HG02938 (cell line): ENCODE data around the gene USP17L26.
"Not testable (repeated sequence)": the region's sequence is repeated elsewhere in the genome, so short reads cannot be mapped to it uniquely, and the experiment has no call there.

Experiments
- ATAC-seq: cut with Tn5 transposase; IDR thresholded peaks from one replicate; pipeline ENCODE4 v1.9.1; 2021; ENCODE audit warnings: mild to moderate bottlenecking, moderate library complexity; ENCODE audit not compliant: unreplicated experiment

Gene USP17L26, protein sequence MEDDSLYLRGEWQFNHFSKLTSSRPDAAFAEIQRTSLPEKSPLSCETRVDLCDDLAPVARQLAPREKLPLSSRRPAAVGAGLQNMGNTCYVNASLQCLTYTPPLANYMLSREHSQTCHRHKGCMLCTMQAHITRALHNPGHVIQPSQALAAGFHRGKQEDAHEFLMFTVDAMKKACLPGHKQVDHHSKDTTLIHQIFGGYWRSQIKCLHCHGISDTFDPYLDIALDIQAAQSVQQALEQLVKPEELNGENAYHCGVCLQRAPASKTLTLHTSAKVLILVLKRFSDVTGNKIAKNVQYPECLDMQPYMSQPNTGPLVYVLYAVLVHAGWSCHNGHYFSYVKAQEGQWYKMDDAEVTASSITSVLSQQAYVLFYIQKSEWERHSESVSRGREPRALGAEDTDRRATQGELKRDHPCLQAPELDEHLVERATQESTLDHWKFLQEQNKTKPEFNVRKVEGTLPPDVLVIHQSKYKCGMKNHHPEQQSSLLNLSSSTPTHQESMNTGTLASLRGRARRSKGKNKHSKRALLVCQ

DNA sequence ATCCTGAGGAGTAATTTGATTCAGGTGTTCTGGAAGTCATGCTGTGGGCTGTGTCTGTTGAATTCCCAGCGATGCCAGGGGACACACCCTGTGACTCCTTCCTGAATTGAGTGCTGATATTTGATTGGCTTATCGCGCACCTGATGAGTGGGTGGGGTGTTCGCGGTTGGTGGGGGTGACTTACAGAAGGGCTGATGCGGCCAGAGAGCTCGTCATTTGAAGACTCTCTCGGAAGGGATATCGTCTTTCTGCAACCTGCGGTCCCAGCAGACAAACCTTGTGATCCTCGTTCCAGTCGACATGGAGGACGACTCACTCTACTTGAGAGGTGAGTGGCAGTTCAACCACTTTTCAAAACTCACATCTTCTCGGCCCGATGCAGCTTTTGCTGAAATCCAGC lies at the start of gene USP17L26:
TSS of gene USP17L26 (plus strand) at position 301 of the 400 bp plus-strand sequence. CDS start at position 301, 0 bp downstream.
- not testable (repeated sequence) for ATAC-seq

DNA sequence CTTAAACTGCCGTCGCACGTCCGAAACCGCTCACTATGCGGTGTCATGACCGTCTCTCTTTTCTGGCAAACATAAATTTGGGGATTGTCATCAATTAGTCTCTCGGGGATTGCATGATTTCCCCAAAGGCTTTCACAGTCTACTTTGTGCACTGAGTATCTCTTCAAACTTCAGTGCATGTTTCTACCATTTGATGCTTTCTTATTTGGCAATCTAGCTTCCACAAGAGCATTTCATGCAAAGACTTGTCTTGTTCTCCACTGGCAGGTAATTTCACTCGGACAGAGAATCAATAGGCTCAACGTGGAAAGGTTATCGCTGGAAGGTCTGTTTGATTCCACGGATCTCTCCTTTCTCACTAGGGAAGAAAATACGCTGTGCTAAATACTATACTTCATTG lies 10.3 kb upstream of the USP17L26 start:
- ATAC-seq, result not testable (repeated sequence)

DNA sequence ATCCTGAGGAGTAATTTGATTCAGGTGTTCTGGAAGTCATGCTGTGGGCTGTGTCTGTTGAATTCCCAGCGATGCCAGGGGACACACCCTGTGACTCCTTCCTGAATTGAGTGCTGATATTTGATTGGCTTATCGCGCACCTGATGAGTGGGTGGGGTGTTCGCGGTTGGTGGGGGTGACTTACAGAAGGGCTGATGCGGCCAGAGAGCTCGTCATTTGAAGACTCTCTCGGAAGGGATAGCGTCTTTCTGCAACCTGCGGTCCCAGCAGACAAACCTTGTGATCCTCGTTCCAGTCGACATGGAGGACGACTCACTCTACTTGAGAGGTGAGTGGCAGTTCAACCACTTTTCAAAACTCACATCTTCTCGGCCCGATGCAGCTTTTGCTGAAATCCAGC lies 9.6 kb upstream of the USP17L26 start, which contains the start of gene USP17L24:
TSS of gene USP17L24 (plus strand) at position 301 of the 400 bp plus-strand sequence. CDS start at position 301, 0 bp downstream.
- ATAC-seq, result not testable (repeated sequence)

DNA sequence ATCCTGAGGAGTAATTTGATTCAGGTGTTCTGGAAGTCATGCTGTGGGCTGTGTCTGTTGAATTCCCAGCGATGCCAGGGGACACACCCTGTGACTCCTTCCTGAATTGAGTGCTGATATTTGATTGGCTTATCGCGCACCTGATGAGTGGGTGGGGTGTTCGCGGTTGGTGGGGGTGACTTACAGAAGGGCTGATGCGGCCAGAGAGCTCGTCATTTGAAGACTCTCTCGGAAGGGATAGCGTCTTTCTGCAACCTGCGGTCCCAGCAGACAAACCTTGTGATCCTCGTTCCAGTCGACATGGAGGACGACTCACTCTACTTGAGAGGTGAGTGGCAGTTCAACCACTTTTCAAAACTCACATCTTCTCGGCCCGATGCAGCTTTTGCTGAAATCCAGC lies 4.8 kb upstream of the USP17L26 start, which contains the start of gene USP17L25:
TSS of gene USP17L25 (plus strand) at position 301 of the 400 bp plus-strand sequence. CDS start at position 301, 0 bp downstream.
- ATAC-seq, result not testable (repeated sequence)

DNA sequence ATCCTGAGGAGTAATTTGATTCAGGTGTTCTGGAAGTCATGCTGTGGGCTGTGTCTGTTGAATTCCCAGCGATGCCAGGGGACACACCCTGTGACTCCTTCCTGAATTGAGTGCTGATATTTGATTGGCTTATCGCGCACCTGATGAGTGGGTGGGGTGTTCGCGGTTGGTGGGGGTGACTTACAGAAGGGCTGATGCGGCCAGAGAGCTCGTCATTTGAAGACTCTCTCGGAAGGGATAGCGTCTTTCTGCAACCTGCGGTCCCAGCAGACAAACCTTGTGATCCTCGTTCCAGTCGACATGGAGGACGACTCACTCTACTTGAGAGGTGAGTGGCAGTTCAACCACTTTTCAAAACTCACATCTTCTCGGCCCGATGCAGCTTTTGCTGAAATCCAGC lies 4.6 kb downstream of the USP17L26 start, which contains the start of gene USP17L5:
TSS of gene USP17L5 (plus strand) at position 301 of the 400 bp plus-strand sequence. CDS start at position 301, 0 bp downstream.
- ATAC-seq, result not testable (repeated sequence)

DNA sequence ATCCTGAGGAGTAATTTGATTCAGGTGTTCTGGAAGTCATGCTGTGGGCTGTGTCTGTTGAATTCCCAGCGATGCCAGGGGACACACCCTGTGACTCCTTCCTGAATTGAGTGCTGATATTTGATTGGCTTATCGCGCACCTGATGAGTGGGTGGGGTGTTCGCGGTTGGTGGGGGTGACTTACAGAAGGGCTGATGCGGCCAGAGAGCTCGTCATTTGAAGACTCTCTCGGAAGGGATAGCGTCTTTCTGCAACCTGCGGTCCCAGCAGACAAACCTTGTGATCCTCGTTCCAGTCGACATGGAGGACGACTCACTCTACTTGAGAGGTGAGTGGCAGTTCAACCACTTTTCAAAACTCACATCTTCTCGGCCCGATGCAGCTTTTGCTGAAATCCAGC lies 9.4 kb downstream of the USP17L26 start, which contains the start of gene USP17L27:
TSS of gene USP17L27 (plus strand) at position 301 of the 400 bp plus-strand sequence. CDS start at position 301, 0 bp downstream.
- not testable (repeated sequence) for ATAC-seq

DNA sequence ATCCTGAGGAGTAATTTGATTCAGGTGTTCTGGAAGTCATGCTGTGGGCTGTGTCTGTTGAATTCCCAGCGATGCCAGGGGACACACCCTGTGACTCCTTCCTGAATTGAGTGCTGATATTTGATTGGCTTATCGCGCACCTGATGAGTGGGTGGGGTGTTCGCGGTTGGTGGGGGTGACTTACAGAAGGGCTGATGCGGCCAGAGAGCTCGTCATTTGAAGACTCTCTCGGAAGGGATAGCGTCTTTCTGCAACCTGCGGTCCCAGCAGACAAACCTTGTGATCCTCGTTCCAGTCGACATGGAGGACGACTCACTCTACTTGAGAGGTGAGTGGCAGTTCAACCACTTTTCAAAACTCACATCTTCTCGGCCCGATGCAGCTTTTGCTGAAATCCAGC lies 14.1 kb downstream of the USP17L26 start, which contains the start of gene USP17L28:
TSS of gene USP17L28 (plus strand) at position 301 of the 400 bp plus-strand sequence. CDS start at position 301, 0 bp downstream.
- not testable (repeated sequence) for ATAC-seq

DNA sequence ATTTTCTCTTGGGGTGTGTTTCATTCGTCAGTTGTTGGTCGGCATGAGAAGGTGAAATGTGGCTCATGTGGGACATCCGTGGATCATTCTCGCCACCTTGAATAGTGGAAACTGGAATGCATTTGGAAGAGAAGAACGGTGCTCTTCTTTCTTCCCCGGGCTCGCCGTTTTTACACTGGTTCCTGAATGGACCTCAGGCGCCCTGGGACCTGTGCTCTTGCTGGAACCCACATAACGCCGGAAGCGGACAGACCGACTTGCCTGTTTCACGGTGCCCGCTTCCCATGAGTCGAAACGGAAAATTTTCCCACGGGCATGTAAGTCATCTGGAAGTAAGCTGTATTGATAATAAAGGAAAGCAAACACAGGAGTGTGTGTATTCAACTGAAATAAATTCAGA lies 16.4 kb downstream of the USP17L26 start:
- not testable (repeated sequence) for ATAC-seq

DNA sequence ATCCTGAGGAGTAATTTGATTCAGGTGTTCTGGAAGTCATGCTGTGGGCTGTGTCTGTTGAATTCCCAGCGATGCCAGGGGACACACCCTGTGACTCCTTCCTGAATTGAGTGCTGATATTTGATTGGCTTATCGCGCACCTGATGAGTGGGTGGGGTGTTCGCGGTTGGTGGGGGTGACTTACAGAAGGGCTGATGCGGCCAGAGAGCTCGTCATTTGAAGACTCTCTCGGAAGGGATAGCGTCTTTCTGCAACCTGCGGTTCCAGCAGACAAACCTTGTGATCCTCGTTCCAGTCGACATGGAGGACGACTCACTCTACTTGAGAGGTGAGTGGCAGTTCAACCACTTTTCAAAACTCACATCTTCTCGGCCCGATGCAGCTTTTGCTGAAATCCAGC lies 18.9 kb downstream of the USP17L26 start, which contains the start of gene USP17L29:
TSS of gene USP17L29 (plus strand) at position 301 of the 400 bp plus-strand sequence. CDS start at position 301, 0 bp downstream.
- not testable (repeated sequence) for ATAC-seq

DNA sequence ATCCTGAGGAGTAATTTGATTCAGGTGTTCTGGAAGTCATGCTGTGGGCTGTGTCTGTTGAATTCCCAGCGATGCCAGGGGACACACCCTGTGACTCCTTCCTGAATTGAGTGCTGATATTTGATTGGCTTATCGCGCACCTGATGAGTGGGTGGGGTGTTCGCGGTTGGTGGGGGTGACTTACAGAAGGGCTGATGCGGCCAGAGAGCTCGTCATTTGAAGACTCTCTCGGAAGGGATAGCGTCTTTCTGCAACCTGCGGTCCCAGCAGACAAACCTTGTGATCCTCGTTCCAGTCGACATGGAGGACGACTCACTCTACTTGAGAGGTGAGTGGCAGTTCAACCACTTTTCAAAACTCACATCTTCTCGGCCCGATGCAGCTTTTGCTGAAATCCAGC lies 28.4 kb downstream of the USP17L26 start, which contains the start of gene USP17L30:
TSS of gene USP17L30 (plus strand) at position 301 of the 400 bp plus-strand sequence. CDS start at position 301, 0 bp downstream.
- ATAC-seq, result not testable (repeated sequence)

DNA sequence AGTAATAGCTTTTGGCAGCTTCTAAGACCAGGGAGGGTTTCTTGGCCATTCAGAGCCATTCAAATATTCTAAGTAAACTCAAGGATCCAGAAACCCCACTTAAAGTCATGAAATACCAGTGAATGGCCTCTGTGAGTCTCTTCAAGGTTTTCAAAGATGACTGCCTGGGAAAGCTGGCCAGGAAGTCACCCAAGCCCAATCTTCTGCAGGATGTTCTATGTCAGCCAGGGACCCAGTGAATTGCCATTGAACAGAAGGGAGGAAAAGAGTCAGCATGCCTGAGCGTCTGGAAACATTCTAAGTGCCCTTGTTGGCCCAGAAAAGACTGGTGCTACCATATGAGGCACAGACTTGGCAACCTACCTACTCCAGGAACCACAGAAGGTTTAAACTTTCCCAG lies 45.4 kb downstream of the USP17L26 start:
- not testable (repeated sequence) for ATAC-seq

DNA sequence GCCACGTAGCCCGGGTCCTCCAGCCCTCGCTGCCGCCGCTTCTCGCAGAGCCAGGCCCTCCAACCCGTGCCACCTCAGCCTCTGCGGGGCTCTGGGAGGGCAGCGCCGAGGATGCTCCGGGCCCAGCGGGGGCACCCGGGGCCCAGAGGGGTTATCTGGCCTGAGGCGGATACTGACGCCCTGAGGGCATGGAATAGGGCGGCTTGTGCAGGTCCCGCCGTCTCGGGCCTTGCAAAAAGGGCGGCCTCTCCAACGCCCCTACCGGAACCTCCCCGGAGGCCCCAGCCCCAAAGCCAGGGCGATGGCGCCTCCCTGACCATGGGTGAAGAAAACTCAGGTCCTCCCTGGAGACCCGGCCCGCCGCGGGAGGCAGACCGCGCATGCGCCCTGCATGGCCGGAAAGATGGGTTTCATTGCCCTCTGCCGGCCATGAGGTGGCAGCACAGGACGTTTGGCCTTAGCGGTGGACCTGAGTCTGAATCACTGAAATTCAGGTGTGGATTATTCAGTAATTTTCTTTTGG lies 46.6 kb downstream of the USP17L26 start:
- not testable (repeated sequence) for ATAC-seq

DNA sequence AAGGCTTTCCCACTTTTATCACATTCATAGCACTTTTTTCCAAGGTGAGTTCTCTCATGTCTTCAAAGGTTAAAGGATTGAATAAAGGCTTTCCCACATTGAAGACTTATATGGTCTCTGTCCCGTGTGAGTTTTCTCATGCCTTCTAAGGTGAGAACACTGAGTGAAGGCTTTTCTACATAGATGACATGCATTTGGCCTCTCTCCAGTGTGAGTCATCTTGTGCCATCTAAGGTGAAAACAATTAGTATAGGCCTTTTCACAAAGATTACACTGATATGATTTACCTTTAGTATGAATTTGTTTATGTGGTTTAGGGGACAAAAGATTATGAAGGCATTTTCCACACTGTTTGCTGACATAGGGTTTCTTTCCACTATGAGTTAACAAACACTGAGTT lies 49.7 kb downstream of the USP17L26 start:
- no peak for ATAC-seq
